GM06990 (cell line): Measurements from ENCODE around the gene YOD1.

ENCODE experiments used
- DNase-seq: peaks from one replicate; pipeline ENCODE4 v3.0.0-alpha.2; 2011; ENCODE audit not compliant: insufficient read length; ENCODE audit errors: extremely low read depth
- H3K27me3 ChIP-seq: replicated peaks from 2 replicates; pipeline ENCODE4 v1.6.0; 2011; ENCODE audit warnings: low read length; ENCODE audit not compliant: control insufficient read depth, insufficient read depth
- H3K36me3 ChIP-seq: 2 replicates; pipeline ENCODE4 v1.5.1; 2011; ENCODE audit warnings: low read length; ENCODE audit not compliant: control insufficient read depth, insufficient read depth
- H3K4me3 ChIP-seq: replicated peaks from 2 replicates; pipeline ENCODE4 v1.5.1; 2011; ENCODE audit warnings: low read depth, mild to moderate bottlenecking, control low read depth, low read length
- TF ChIP-seq, protein P1 (sequence below): IDR thresholded peaks from 2 replicates; pipeline ENCODE4 v1.5.1; 2011; ENCODE audit warnings: low read length, control low read depth, mild to moderate bottlenecking, inconsistent platforms; ENCODE audit not compliant: insufficient read depth, poor library complexity, severe bottlenecking

Gene YOD1

DNA sequence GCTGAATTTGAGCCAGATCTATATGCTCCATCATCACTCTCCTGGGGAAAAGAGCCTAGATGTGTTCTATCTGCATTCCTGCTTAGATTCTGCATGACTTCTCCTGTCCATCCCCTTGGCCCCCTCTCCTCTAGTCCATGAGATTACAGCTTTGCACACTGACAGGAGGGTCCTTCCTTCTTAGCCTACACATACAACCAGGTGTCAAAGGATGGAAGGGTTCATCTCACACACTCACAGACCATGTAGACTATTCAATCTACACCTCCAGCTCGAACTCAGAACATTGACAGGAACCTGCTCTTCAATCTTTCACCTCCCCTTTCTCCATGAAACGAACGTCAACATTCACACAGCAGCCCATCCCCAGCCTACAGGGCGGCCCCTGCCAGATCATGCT, 32.3 kb downstream of the YOD1 start:
- DNase-seq, result no peak
- TF ChIP-seq, protein P1, sequence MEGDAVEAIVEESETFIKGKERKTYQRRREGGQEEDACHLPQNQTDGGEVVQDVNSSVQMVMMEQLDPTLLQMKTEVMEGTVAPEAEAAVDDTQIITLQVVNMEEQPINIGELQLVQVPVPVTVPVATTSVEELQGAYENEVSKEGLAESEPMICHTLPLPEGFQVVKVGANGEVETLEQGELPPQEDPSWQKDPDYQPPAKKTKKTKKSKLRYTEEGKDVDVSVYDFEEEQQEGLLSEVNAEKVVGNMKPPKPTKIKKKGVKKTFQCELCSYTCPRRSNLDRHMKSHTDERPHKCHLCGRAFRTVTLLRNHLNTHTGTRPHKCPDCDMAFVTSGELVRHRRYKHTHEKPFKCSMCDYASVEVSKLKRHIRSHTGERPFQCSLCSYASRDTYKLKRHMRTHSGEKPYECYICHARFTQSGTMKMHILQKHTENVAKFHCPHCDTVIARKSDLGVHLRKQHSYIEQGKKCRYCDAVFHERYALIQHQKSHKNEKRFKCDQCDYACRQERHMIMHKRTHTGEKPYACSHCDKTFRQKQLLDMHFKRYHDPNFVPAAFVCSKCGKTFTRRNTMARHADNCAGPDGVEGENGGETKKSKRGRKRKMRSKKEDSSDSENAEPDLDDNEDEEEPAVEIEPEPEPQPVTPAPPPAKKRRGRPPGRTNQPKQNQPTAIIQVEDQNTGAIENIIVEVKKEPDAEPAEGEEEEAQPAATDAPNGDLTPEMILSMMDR, result no peak
- H3K27me3 ChIP-seq, result no peaks in the 10 kb centered on the region; the same call in none of the 2 replicates

DNA sequence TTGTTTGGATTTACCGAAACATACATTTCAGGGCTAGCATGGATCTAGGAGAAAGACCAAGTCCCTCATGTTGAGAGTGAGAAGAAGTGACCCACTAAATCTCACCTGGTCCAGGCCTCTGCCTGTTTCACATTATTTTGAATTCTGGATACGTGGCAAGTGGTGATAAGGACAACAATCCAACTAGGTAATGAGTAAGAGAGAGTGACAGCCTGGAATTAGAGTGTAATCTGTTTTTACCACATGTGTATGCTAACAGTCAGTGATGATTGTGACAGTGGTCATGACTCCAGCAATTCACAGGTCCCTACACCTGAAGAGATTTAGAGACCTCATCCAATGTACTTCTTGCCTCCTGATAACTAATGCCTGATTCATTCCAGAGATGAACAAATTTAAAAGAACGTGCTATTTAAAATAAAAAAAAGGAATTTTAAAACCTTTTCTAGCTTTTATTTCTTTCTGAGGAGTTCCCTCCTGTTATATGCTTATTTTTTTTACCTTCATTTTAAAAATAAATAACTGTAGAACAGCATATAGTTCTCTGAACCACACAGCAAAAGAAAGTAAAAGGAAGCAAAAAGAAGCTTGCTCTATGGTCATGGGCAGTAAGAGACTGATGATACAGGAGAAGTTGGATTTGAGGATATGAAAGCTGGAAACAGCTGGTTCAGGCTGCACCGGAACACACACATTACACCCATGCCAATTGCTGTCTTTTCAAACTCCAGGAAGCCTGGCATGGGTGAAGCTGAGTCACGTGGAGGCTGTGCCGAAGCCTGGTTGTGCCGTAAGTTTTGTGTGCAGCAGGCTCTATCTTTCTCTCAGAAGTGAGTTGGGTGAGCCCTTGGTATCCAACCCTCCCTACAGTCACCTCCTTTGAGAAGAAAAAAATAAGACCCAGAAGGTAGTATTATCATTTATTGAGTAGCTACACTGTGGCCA, 33.1 kb downstream of the YOD1 start:
- Histone ChIP-seq H3K27me3 (no peaks in the 10 kb centered on the region; the same call in none of the 2 replicates), H3K36me3 (no peaks in the 10 kb centered on the region), H3K4me3 (no peak overlapping the region)
- TF ChIP-seq, protein P1, result no peak
- DNase-seq, result no peak

More for the DNA sequence above, 32.3 kb downstream of the YOD1 start:
- no peak overlapping the region for H3K4me3 ChIP-seq
- no peaks in the 10 kb centered on the region for H3K36me3 ChIP-seq

DNA sequence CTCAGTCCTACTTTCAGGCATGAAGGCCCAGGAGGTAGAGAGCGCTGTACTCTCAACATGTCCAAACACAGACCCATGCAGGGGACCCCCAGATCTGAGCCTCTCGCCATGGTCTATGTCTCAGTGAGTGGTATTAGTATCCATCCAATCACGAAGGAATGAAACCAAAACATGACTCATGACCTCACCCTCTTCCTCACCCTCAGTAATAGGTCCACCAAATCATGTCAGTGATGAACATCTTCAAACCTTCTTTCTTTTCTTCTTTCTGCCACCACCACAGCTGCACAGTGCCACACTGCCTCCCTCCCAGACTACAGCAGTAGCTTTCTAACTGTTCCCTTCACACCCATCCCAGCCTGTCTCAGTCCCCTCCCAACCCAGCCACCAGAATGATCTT, 35.2 kb downstream of the YOD1 start:
- H3K27me3 ChIP-seq, result no peaks in the 10 kb centered on the region; the same call in 1 of the 2 replicates
- TF ChIP-seq, protein P1, result no peak
- no peaks in the 10 kb centered on the region for H3K36me3 ChIP-seq
- H3K4me3 ChIP-seq, result no peak overlapping the region
- DNase-seq, result no peak

DNA sequence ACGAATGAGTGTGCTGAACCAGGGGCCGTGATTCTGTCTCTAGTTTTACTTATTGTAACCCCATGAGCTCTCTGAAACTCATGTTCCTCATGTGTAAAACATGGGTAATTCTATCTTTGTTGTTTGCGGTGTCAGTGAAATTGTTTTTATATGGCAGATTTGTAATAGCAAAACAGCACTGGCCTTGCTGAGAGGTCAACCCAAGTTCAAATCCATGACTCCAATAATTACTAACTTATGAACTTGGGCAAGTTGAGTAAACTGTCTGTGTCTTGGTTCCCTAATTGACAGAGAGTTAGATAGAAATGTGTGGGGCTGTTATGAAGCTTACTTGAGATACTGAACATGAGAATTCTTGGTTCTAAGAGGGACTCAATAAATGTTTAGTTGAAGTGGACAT, 36.3 kb downstream of the YOD1 start:
- no peaks in the 10 kb centered on the region; the same call in 1 of the 2 replicates for H3K27me3 ChIP-seq
- DNase-seq, result no peak
- TF ChIP-seq, protein P1, result no peak
- H3K4me3 ChIP-seq, result no peak overlapping the region
- no peaks in the 10 kb centered on the region for H3K36me3 ChIP-seq

DNA sequence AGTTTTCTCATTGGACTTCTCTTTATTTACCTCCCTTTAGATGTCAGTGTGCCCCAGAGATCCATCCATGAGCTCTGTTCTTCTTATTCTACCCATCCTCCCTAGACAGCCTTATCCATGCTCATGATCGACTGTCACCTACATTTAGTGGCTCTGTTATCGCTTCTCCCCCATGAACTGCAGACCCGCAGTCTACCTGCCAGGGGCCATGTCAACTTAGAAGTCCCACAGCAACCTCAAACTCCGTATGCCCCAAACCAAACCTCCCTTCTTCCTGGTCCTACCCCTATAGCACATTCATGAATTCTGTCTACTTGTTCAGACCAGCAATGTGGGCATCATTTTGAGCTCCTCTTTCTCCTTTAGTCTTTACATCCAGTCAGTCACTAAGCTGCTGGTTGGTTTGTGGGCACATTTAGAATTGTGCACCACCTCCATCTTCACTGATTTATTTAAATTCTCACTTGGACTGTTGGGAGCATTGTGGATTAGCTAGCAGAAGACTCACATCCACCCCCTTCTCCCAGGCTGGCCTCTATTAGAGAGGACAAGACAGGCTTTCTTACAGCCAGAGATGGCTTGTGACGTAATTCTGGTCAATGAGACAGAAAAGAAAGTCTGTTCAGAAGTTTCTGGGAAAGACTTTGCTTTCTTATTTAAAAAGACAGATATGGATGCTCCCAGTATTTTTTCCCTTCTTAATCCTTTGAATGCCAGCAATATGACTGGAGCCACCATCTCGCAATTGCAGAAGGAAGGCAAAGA, 37.5 kb downstream of the YOD1 start:
- no peaks in the 10 kb centered on the region for H3K36me3 ChIP-seq
- DNase-seq, result no peak
- H3K27me3 ChIP-seq, result no peaks in the 10 kb centered on the region; the same call in 1 of the 2 replicates

More for the DNA sequence above, 37.5 kb downstream of the YOD1 start:
- H3K4me3 ChIP-seq, result no peak overlapping the region
- TF ChIP-seq, protein P1, result no peak
